Spinal cord (tissue), 10 donors: ENCODE data around the gene FAM120A. TPM values are rescaled to one million over a fixed set of nuclear protein-coding genes. Genes with fewer than 3 reads are reported as not detected.
"Not testable (repeated sequence)": the region's sequence is repeated elsewhere in the genome, so short reads cannot be mapped to it uniquely, and the experiment has no call there.

Experiments
- DNase-seq, 6 donors: peaks; one replicate each; pipeline versions ENCODE4 v3.0.0 to v3.0.0-alpha.2; 2013 to 2015; ENCODE audit warnings: low spot score in 6 of 6, low read depth in 4 of 6
- H3K27ac ChIP-seq: one replicate; pipeline ENCODE4 v1.5.1; 2013; ENCODE audit warnings: low read depth, low read length, control low read depth
- H3K27me3 ChIP-seq: one replicate; pipeline ENCODE4 v1.6.1; 2013; ENCODE audit warnings: low read length; ENCODE audit not compliant: control insufficient read depth, insufficient read depth
- H3K36me3 ChIP-seq: one replicate; pipeline ENCODE4 v1.6.1; 2013; ENCODE audit warnings: low read length; ENCODE audit not compliant: control insufficient read depth, insufficient read depth
- H3K4me1 ChIP-seq: one replicate; pipeline ENCODE4 v1.6.1; 2013; ENCODE audit warnings: low read length; ENCODE audit not compliant: control insufficient read depth, insufficient read depth
- H3K4me3 ChIP-seq: one replicate; pipeline ENCODE4 v1.5.1; 2013; ENCODE audit warnings: low read depth, low read length, control low read depth
- H3K9me3 ChIP-seq: one replicate; pipeline ENCODE4 v1.6.1; 2013; ENCODE audit warnings: low read length; ENCODE audit not compliant: control insufficient read depth, insufficient read depth
- WGBS: methylation state at CpG from one replicate; pipeline ENCODE4 v1.1.5; 2013; ENCODE audit warnings: missing lambda C conversion rate; ENCODE audit not compliant: insufficient coverage; 5-methylcytosine and 5-hydroxymethylcytosine counted together
- polyA plus RNA-seq, 2 donors: library from polyadenylated mRNA; unstranded; fragments of 120-200 nt; gene quantifications; one replicate each; pipeline ENCODE4 v1.2.1, GENCODE V29; 2013; ENCODE audit not compliant: insufficient read length in 2 of 2
- total RNA-seq, 2 donors: library from RNA; depleted of rRNA in 1 of 2; stranded (reverse); fragments of 120-200 nt in 1 of 2; fragments of >200 nt in 1 of 2; gene quantifications; one replicate each; pipeline versions ENCODE4 v1.2.3 to v1.2.4, GENCODE V29; 2013 to 2014
- donor health status: healthy.

FAM120A gene
- total and polyA plus RNA-seq, 4 donors: 51.3 to 75.4 (median 63.4) TPM

- Histone ChIP-seq H3K27me3 (no peaks in the 10 kb centered on the region), H3K9me3 (no peaks in the 10 kb centered on the region), H3K4me3 (no peak overlapping the region), H3K36me3 (peaks cover 31% of the 10 kb centered on the region), H3K4me1 (no peaks in the 10 kb centered on the region), H3K27ac (no peak overlapping the region)
- no peak for DNase-seq
- 100% methylated on average over 1 of the region's 4 CpGs for WGBS
Measured at GRCh38 chr9:93500571-93501298, 49.2 kb downstream of the FAM120A start.

GRCh38 chr9:93501406-93501805 is 49.9 kb downstream of the FAM120A start:
- Histone ChIP-seq H3K4me3 (no peak overlapping the region), H3K27me3 (no peaks in the 10 kb centered on the region), H3K9me3 (no peaks in the 10 kb centered on the region), H3K4me1 (no peaks in the 10 kb centered on the region), H3K36me3 (peaks cover 29% of the 10 kb centered on the region), H3K27ac (no peak overlapping the region)
- no peak for DNase-seq
- 93% methylated on average over 2 of the region's 4 CpGs for WGBS

GRCh38 chr9:93503381-93503780 is 51.9 kb downstream of the FAM120A start:
- Histone ChIP-seq H3K27ac (no peak overlapping the region), H3K4me3 (no peak overlapping the region), H3K27me3 (no peaks in the 10 kb centered on the region), H3K4me1 (no peaks in the 10 kb centered on the region), H3K9me3 (no peaks in the 10 kb centered on the region), H3K36me3 (peaks cover 23% of the 10 kb centered on the region)
- no peak for DNase-seq
- 83% methylated on average over 1 of the region's 4 CpGs for WGBS

- no peak overlapping the region for H3K27ac ChIP-seq
- DNase-seq: no peak
- H3K4me1 ChIP-seq: peaks cover 4% of the 10 kb centered on the region
- peaks cover 13% of the 10 kb centered on the region for H3K36me3 ChIP-seq
- WGBS: 80% methylated on average over 1 of the region's 4 CpGs
- no peaks in the 10 kb centered on the region for H3K27me3 ChIP-seq
- H3K9me3 ChIP-seq: no peaks in the 10 kb centered on the region
- no peak overlapping the region for H3K4me3 ChIP-seq
Measured at GRCh38 chr9:93505541-93506132, 54.2 kb downstream of the FAM120A start.

GRCh38 chr9:93507768-93508167 is 56.3 kb downstream of the FAM120A start:
- Histone ChIP-seq H3K36me3 (peaks cover 13% of the 10 kb centered on the region), H3K9me3 (no peaks in the 10 kb centered on the region), H3K4me1 (peaks cover 13% of the 10 kb centered on the region), H3K27me3 (no peaks in the 10 kb centered on the region), H3K4me3 (no peak overlapping the region), H3K27ac (no peak overlapping the region)
- no CpG with 5 or more reads among the region's 2 CpGs for WGBS
- no peak for DNase-seq

- H3K9me3 ChIP-seq: no peaks in the 10 kb centered on the region
- no peaks in the 10 kb centered on the region for H3K27me3 ChIP-seq
- no peak overlapping the region for H3K27ac ChIP-seq
- WGBS: 50% methylated on average over 2 of the region's 2 CpGs
- H3K36me3 ChIP-seq: peaks cover 13% of the 10 kb centered on the region
- H3K4me3 ChIP-seq: no peak overlapping the region
- H3K4me1 ChIP-seq: peaks cover 13% of the 10 kb centered on the region
- DNase-seq: no peak
Measured at GRCh38 chr9:93508207-93508606, 56.7 kb downstream of the FAM120A start.

- 75% methylated on average over 2 of the region's 2 CpGs for WGBS
- peaks cover 13% of the 10 kb centered on the region for H3K36me3 ChIP-seq
- H3K9me3 ChIP-seq: no peaks in the 10 kb centered on the region
- no peak for DNase-seq
- H3K27me3 ChIP-seq: no peaks in the 10 kb centered on the region
- no peak overlapping the region for H3K4me3 ChIP-seq
- H3K4me1 ChIP-seq: peaks cover 13% of the 10 kb centered on the region
- H3K27ac ChIP-seq: no peak overlapping the region
Measured at GRCh38 chr9:93509084-93509483, 57.6 kb downstream of the FAM120A start.

- no peak for DNase-seq
- H3K4me1 ChIP-seq: peaks cover 13% of the 10 kb centered on the region
- 67% methylated on average over 1 of the region's 7 CpGs for WGBS
Measured at GRCh38 chr9:93510041-93510440, 58.6 kb downstream of the FAM120A start.

GRCh38 chr9:93511228-93511627 is 59.7 kb downstream of the FAM120A start:
- Histone ChIP-seq H3K36me3 (peaks cover 14% of the 10 kb centered on the region), H3K4me1 (peaks cover 13% of the 10 kb centered on the region), H3K27ac (peak overlapping the region; percentile 25)
- H3K9me3 ChIP-seq, H3K27me3 ChIP-seq, H3K4me3 ChIP-seq: not testable (repeated sequence)
- DNase-seq: peak in 1 of 6 donors; percentile 65
- WGBS: 50% methylated on average over 4 of the region's 8 CpGs

More at GRCh38 chr9:93510041-93510440, 58.6 kb downstream of the FAM120A start:
- no peak overlapping the region for H3K27ac ChIP-seq
- H3K27me3 ChIP-seq: no peaks in the 10 kb centered on the region
- no peak overlapping the region for H3K4me3 ChIP-seq
- H3K9me3 ChIP-seq: no peaks in the 10 kb centered on the region
- H3K36me3 ChIP-seq: peaks cover 13% of the 10 kb centered on the region
